AG09309 (cell line): ENCODE measurements around the gene SLC4A4.

Experiments used
- DNase-seq: peaks from one replicate; pipeline ENCODE4 v3.0.0-alpha.2; 2010; ENCODE audit warnings: low read depth
- H3K4me3 ChIP-seq: 2 replicates; pipeline ENCODE4 v1.5.1; 2011; ENCODE audit warnings: mild to moderate bottlenecking, low read depth, low read length, moderate library complexity; ENCODE audit not compliant: control insufficient read depth
- TF ChIP-seq, protein P1 (sequence below): IDR thresholded peaks from 2 replicates; pipeline ENCODE4 v1.5.1; 2011; ENCODE audit warnings: mild to moderate bottlenecking, low read depth, low read length, inconsistent platforms; ENCODE audit not compliant: insufficient read depth, control insufficient read depth; ENCODE audit errors: missing control alignments

Gene SLC4A4

DNA sequence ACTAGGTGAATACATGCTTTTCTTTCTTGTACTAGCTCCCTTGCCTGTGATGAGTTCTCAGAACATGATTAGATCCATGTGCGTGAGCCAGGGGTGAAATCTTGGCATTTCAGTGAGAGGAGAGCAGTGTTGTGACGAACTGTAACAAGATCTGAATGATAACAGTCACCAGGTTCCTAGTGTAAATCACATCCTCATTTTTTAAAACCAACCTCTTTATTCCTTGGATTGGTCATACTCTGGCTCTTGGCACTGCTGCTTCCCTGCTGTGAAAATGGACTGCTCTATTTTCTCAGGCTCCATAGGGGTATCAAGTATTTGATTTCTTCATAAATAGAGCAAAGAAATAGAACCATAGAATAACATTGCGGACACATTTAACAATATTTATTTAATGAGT, 206.3 kb downstream of the SLC4A4 start:
- DNase-seq: peak; percentile 85
- no peak overlapping the region for H3K4me3 ChIP-seq
- TF ChIP-seq, protein P1, sequence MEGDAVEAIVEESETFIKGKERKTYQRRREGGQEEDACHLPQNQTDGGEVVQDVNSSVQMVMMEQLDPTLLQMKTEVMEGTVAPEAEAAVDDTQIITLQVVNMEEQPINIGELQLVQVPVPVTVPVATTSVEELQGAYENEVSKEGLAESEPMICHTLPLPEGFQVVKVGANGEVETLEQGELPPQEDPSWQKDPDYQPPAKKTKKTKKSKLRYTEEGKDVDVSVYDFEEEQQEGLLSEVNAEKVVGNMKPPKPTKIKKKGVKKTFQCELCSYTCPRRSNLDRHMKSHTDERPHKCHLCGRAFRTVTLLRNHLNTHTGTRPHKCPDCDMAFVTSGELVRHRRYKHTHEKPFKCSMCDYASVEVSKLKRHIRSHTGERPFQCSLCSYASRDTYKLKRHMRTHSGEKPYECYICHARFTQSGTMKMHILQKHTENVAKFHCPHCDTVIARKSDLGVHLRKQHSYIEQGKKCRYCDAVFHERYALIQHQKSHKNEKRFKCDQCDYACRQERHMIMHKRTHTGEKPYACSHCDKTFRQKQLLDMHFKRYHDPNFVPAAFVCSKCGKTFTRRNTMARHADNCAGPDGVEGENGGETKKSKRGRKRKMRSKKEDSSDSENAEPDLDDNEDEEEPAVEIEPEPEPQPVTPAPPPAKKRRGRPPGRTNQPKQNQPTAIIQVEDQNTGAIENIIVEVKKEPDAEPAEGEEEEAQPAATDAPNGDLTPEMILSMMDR: no peak

DNA sequence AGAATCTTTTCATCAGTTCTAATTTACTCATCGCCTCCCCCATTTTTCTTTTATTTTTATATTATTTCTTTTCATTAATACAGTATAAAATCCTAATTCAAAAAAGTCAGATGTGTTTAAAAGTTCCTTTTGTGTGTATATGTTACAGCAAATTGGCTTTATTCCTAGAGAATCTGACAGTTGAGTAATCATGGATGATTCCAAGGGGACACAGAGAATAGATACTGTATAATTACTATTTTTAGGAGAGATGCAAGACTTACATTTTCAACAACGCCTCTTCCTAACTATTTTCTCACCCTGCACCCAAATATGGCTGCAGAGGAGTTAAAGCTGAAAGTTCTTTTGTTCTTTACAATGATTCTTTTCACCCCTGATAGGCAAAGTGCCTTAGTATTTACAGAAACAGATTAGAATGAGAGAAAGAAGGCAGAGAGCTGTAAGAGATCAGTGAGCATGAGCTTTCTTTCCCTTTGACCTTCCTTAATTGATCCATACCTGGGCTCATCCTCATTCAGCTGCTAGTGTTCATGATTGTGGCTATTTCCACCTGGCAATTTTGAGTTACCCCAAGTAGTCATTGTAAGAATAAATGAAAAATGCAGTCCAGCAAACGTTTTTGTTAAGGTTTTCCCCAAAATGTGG, 210.8 kb downstream of the SLC4A4 start:
- no peak for DNase-seq
- TF ChIP-seq, protein P1: no peak
- no peak overlapping the region for H3K4me3 ChIP-seq

DNA sequence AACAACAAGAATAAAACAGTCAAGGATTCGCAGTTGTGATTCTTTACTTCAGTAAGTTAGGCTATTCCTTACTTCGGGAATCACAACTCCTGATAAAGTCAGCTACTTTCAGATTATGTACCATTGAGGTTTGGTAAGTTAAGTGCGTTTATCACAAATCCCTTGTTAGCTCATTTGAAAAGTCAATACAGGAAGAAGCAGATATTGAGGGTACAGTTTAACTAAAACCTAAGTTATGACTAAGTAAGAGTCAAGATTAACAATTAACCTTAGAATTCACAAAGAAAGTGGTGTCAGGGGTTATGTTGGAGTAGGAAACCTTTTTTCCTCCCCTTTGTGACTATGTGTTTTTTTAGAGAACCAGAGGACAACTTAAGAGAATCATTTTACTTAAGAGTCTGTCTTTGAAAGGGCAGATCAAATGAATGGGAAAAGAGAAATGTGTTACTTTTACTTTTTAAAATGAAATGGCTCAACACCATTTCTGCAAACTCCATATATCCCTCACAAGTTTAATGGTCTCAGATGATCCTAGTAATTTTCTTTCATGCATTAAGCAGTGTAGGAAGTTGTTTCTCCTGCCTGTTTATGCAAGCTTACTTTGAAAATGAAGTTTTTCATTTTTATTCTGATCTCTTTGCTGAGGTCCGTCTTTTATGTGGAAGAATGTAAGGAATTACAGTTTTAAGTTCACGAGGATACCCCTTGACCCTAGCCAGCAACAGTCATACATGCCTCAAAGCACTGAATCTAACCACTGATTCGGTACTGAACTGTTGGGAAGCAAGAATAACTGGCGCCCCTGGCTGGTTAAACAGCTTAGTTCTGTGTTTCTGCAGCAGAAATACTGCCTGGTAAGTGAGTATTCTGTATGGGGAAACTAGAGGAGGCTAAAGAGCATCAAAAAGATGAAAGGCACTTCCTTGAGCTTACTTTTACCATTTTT, 211.7 kb downstream of the SLC4A4 start:
- DNase-seq: peak; percentile 63
- TF ChIP-seq, protein P1: peak; percentile 45
- no peak overlapping the region for H3K4me3 ChIP-seq

DNA sequence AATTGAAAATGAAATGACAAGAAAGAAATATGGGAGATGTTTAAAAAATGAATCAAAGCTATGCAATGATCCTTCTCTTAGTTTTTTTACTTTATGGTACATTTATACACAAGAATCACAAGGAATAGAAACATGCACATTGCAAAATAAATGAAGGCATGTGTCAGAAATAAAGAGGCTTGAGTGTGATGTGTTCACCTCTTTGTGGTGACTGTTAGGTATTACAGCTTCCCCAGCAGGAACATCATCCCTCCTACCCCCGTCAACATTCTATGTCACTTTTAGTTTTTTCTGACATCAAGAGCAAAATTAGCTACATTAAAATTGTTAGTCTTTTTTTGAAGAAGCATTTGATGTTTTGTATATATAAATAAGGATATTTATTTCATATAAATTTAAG, 214.8 kb downstream of the SLC4A4 start:
- TF ChIP-seq, protein P1: peak; percentile 69
- DNase-seq: peak; percentile 52
- no peak overlapping the region for H3K4me3 ChIP-seq

DNA sequence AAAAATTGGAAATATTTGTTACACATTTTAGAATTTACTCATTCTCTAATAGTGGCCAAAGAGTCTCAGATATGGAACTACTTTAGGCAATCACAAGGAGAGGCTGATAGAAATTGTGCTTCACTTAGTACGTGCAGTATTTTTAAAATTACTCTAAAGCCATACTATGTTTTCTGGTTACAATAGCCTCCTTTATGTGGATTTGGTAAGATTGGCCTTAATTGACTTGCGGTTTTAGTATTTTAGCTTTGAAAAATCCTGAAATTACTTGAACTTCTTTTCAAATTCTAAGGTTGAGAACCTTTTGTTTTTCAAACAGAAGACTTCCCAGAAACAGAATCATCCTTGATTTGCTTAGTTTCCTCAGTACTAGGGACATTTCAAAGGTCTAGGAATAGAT, 215.2 kb downstream of the SLC4A4 start:
- no peak for DNase-seq
- TF ChIP-seq, protein P1: no peak
- no peak overlapping the region for H3K4me3 ChIP-seq

DNA sequence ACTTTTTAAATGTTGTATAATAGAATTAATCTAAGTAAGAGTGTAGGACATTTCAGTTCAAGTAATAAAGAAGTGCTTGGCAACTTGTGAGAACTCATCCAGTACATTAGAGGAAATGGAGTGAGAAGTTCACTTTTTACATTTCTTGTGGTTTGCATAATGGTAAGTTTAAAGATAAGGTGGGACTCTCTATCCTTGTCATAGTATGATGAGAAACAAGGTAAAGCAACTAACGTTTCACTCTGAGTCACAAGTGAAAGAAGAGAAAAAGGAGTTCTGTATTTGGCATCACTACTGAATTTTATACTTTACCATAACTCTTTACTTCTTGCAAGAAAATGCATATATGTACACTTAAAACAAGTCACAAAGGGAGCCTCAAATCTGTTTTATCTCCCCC, 219.4 kb downstream of the SLC4A4 start:
- no peak for DNase-seq
- H3K4me3 ChIP-seq: no peak overlapping the region
- TF ChIP-seq, protein P1: no peak
